Measurements from ENCODE around the gene JARID2.
"Not testable (repeated sequence)": the region's sequence is repeated elsewhere in the genome, so short reads cannot be mapped to it uniquely, and the experiment has no call there.

JARID2 gene

DNA sequence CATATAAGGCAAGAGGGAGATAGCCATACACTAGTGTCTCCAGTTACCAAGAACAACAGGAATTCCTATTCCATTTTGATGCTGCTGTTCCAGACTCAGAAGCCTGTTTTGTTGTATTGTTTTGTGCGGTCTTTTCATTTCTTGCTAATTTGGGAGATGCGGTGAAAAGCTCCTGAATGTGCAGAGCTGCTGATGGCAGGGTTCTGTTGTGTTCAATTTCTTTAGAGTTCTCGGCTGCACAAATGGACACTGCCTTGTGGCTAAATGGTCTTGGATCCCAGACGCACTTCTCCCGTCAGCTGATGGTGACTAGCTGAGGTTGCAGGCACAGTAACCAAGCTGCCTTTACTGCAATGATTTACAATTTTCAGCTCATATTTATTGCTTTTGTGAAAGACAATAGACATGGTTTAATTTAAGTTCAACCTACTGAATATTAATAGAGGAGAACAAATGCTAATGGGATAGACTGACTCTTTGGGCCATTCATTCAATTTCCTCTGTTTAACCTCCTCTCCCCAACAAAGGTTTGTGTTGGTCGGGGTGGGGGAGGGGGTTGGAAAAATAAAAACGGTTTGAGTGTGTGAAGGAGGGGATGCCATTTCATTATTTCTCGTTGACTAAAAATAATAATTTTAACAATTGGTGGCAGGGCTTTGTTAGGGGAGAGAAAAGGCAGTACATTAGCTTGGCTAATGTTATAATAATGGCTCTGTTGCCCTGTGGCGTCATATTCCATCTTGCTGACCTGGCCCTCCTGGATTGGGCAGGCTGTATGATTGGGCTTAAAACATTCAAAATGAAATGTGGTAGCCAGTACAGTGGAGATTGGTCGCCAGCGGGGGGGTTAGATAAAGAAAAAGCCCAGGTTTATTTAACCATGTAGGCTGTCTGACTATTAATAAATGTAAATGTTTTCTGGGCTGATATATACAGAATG, 159.5 kb downstream of the JARID2 start:
- no peak for DNase-seq

GRCh38 chr6:15406452-15406851, 160.6 kb downstream of the JARID2 start:
- DNase-seq: no peak

DNA sequence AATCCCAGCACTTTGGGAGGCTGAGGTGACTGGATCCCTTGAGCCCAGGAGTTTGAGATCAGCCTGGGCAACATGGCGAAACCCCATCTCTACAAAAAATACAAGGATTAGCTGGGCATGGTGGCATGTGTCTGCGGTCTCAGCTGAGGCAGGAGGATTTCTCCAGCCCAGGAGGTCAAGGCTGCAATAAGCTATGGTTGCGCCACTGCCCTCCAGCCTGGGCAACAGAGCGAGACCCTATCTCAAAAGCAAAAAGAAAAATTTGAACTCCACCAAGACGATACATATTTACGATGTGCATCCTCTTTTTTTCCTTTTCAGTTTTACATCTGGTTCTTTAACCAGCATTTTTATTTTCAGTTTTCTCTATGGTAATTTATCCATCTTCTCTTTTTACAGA, 162.1 kb downstream of the JARID2 start:
- DNase-seq: no peak

DNA sequence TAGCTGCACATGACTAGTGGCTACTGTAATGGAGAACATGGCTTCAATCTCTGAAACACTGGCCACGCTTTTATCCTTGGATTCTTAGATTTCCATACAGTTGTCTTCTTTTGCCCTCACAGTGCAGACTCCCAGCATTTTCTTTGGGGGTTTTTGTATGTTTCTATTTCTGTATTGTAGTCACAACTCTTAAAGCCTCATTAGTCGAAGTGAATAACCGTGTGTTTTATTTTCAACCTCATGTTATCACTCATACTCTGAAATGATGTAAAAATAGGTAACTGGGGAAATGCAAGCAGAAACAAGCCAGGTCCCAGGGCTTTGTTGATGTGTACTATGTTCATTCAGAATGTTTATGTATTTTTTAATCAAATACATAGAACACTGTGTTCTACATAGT, 162.9 kb downstream of the JARID2 start:
- no peak for DNase-seq

GRCh38 chr6:15409301-15410125, 163.6 kb downstream of the JARID2 start:
- no peak for DNase-seq

DNA sequence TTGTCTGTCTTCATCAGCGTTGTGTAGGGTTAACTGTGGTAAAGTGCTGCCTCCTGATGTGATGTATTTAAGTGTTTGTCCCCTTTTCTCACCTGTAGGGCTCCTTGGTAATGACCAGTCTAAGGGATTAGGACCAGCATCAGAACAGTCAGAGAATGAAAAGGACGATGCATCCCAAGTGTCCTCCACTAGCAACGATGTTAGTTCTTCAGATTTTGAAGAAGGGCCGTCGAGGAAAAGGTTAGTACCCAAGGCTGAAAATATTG, 164.2 kb downstream of the JARID2 start:
- DNase-seq: no peak

- no peak for DNase-seq
These were observed 164.9 kb downstream of the JARID2 start for GRCh38 chr6:15410752-15411151.

DNA sequence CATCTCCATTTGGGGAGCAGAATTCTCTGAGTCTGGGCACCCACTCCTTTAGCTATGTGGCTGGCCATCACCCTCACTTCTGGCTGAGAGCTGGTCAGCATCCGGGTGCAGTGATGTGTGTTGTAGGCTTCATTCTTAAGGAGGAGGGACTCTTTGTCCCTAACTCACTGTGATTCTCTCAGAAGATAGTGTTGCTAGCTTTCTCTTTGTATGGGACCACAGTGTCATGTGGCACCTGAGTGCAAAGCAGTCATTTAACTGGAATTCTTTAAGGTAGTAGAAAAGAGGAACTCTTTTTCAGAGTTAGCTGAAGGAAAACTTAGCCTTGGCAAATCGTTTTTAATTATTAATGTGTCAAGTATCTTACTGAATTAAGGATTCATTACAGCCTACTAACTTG, 165.9 kb downstream of the JARID2 start:
- no peak for DNase-seq

GRCh38 chr6:15412767-15413166, 166.9 kb downstream of the JARID2 start:
- no peak for DNase-seq

GRCh38 chr6:15413466-15414234, 167.8 kb downstream of the JARID2 start:
- DNase-seq: no peak

- DNase-seq: no peak
These were observed 168.4 kb downstream of the JARID2 start for GRCh38 chr6:15414235-15414612.

GRCh38 chr6:15415622-15416021, 169.8 kb downstream of the JARID2 start:
- not testable (repeated sequence) for DNase-seq

GRCh38 chr6:15416932-15417509, 171.2 kb downstream of the JARID2 start:
- DNase-seq: no peak

- no peak for DNase-seq
These were observed 171.9 kb downstream of the JARID2 start for GRCh38 chr6:15417811-15418210.

- no peak for DNase-seq
These were observed 173.6 kb downstream of the JARID2 start for GRCh38 chr6:15419493-15419892.

GRCh38 chr6:15420959-15421438, 175.1 kb downstream of the JARID2 start:
- DNase-seq: no peak

- DNase-seq: no peak
These were observed 176.3 kb downstream of the JARID2 start for GRCh38 chr6:15421945-15422733.

- DNase-seq: no peak
These were observed 177.6 kb downstream of the JARID2 start for GRCh38 chr6:15423286-15423993.

GRCh38 chr6:15425947-15426346, 180.1 kb downstream of the JARID2 start:
- DNase-seq: no peak

DNA sequence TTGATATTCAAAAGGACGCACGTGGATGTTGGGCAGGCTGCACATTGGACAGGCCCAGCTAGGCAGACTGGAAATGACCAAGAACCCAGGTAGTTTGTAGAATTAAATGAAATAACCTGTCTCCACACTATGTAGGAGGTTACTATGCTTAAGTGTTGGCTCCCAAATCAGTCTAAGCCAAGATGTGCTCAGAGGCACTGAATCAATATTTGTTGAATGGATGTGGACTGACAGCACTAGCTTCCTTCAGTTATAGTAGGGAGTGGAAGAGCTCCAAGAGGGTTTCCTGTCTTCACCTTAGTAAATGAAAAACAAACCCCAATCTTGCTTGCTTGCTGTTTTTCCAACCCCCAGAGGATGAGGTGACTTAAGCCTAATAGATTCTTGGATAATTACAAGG, 180.5 kb downstream of the JARID2 start:
- DNase-seq: no peak

DNA sequence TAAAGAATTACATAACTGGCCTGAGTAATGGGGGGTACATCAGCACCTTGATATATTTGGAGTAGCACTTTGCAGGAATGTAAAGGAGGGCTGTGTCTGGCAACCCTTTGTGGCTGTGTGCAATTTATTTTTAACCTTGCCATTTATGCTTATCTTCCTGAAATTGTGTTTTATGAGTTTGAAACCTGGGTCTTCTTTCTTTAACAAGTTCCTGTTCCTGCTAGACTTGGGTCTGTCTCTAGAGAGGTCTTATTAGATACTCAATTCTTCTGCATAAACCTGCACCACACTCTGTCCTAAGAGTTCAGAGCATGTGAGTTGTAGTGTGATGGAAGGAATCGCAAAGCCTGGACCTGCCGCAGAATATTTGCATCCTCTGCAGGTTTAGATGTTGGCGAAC, 181.0 kb downstream of the JARID2 start:
- DNase-seq: no peak
